Right lobe of liver (tissue), 6 donors: ENCODE data around the gene OPTC. TPM values are rescaled to one million over a fixed set of nuclear protein-coding genes. Genes with fewer than 3 reads are reported as not detected.

Source experiments
- ATAC-seq, 4 donors: fragments of 200-7000 bp; cut with Tn5 transposase; one replicate each; pipeline ENCODE4 v1.9.1; 2020; ENCODE audit warnings: mild to moderate bottlenecking in 4 of 4, moderate library complexity in 4 of 4
- DNase-seq, 3 donors: peaks; one replicate each; pipeline ENCODE4 v3.0.0-alpha.2; 2020
- H3K27ac ChIP-seq, 3 donors: fragments of 200-600 bp; one replicate each; pipeline ENCODE4 v1.8.0; 2022
- H3K27me3 ChIP-seq, 2 donors: fragments of 200-600 bp; one replicate each; pipeline ENCODE4 v1.8.0; 2022
- H3K36me3 ChIP-seq, 4 donors: fragments of 200-600 bp; sonication (generic) in 1 of 4; one replicate each; pipeline versions ENCODE4 v1.5.1 to v1.8.0; 2017 to 2022; ENCODE audit warnings: control low read depth in 1 of 4
- H3K4me1 ChIP-seq, 4 donors: fragments of 200-600 bp; sonication (generic) in 1 of 4; one replicate each; pipeline versions ENCODE4 v1.5.1 to v1.8.0; 2017 to 2022; ENCODE audit warnings: control low read depth in 1 of 4
- H3K4me3 ChIP-seq, 3 donors: fragments of 200-600 bp; one replicate each; pipeline ENCODE4 v1.8.0; 2022
- H3K9me3 ChIP-seq, 4 donors: fragments of 200-600 bp; sonication (generic) in 1 of 4; one replicate each; pipeline versions ENCODE4 v1.5.1 to v1.8.0; 2017 to 2022; ENCODE audit warnings: control low read depth in 1 of 4
- POLR2A ChIP-seq: fragments of 450-650 bp; IDR thresholded peaks from one replicate; pipeline ENCODE4 v1.6.1; 2017; ENCODE audit warnings: antibody characterized with exemption, mild to moderate bottlenecking
- whole genome bisulfite sequencing: methylation state at CpG from one replicate; pipeline ENCODE4 v1.1.6; 2018; ENCODE audit warnings: low coverage, low lambda C conversion rate; ENCODE audit not compliant: insufficient coverage; ENCODE audit errors: missing lambda C conversion rate; 5-methylcytosine and 5-hydroxymethylcytosine counted together
- intact Hi-C, 2 donors: fragments of 100-400 bp; cut with DNase I; formaldehyde crosslinking; loops; one replicate each; pipeline versions ENCODE4 v1.11.2 to v1.14.1; 2022
- total RNA-seq, 6 experiments: library from RNA; depleted of rRNA in 2 of 6; stranded (reverse); fragments of >200 nt in 2 of 6; fragmentation: NEBNext Ultra II Directional in 3 of 6; extraction: Animal tissue kit (Norgen Biotek cat#: 25700) in 3 of 6; gene quantifications; one replicate each; pipeline versions ENCODE4 v1.1.0 to v1.2.4, GENCODE V29; 2016 to 2023
- TF ChIP-seq, protein P1 (sequence below), 4 donors: fragments of 200-600 bp in 3 of 4; fragments of 450-650 bp in 1 of 4; IDR thresholded peaks; one replicate each; pipeline versions ENCODE4 v1.5.1 to v1.8.0; 2016 to 2022; ENCODE audit warnings: antibody characterized with exemption in 4 of 4, mild to moderate bottlenecking in 2 of 4
- donor health status: DM: no; HTN: yes; CAD: no.
- donor health status: DM: no; HTN: no; CAD: no.
- donor health status: DM: no; HTN: no; CAD: no.
- donor health status: DM: no; HTN: yes; CAD: no.
- donor health status: DM: no; HTN: yes; CAD: no.

OPTC gene
- total RNA-seq, 6 experiments from 2014 or later = not detected

DNA sequence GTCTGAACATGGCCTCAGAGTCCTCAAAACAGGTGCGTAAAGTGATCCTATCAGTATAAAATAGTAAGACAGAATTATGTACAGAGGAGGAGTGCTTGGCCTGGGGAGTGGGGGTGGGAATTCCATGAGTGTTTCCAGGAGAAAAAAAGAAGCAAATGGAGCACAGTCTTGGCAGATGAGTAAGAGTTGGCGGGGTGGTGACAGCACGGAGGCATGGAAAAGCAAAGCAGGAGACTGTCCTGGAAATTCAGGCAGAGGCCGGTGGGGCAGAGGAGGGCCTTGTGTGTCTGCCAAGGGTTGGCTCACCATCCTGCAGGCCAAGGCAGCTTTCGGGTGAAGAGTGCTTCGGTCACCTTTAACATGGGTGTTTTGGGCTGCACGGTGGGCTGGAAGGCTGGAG, 63.4 kb downstream of the OPTC start:
- no peaks in the 10 kb centered on the region for H3K4me1 ChIP-seq
- intact Hi-C loops = no loop called here
- 95% methylated on average over 7 of the region's 7 CpGs for WGBS

DNA sequence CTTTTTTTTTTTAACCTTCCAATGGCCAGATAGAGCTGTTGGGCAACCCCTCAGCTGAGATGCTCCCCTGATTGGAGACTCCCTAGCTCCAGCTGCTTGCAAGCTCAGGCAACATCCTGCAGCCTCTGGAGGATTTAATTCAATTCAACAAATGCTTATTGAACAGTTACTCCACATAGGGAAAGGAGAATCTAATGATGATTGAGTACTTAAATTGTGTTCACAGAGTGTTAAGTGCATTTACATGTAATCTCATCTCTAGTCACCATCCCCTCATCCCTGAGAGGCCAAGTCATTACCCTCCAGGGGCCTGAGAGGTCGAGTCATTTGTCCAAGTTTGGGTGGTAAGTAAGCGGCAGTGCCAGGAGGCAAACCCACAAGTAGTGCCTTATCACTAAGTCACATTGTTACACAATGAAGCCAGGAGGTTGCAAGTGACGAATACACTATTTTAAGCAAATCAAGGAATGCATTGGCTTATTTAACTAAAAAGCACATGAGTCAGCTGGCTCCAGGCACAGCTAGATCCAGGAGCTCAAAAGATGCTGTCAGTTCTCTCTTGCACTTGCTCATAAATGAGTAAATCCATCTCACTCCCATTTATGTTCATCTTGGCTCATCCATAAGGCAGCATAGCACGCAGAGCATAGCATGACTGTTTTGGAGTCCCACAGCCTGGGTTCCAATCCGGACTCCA, 64.3 kb downstream of the OPTC start:
- DNase-seq = no peak
- ATAC-seq = peak in 1 of 4 donors; percentile 51
- WGBS = 56% methylated on average over 5 of the region's 5 CpGs
- intact Hi-C loops = no loop called here
- TF ChIP-seq POLR2A = no peak
- TF ChIP-seq, protein P1, sequence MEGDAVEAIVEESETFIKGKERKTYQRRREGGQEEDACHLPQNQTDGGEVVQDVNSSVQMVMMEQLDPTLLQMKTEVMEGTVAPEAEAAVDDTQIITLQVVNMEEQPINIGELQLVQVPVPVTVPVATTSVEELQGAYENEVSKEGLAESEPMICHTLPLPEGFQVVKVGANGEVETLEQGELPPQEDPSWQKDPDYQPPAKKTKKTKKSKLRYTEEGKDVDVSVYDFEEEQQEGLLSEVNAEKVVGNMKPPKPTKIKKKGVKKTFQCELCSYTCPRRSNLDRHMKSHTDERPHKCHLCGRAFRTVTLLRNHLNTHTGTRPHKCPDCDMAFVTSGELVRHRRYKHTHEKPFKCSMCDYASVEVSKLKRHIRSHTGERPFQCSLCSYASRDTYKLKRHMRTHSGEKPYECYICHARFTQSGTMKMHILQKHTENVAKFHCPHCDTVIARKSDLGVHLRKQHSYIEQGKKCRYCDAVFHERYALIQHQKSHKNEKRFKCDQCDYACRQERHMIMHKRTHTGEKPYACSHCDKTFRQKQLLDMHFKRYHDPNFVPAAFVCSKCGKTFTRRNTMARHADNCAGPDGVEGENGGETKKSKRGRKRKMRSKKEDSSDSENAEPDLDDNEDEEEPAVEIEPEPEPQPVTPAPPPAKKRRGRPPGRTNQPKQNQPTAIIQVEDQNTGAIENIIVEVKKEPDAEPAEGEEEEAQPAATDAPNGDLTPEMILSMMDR (IDR thresholded peaks at IDR 0.05) = no peak
- H3K4me1 ChIP-seq = no peaks in the 10 kb centered on the region
- H3K9me3 ChIP-seq = no peaks in the 10 kb centered on the region
- no peak overlapping the region for H3K27ac ChIP-seq
- H3K27me3 ChIP-seq = no peaks in the 10 kb centered on the region
- no peaks in the 10 kb centered on the region for H3K36me3 ChIP-seq
- no peak overlapping the region for H3K4me3 ChIP-seq

More for the DNA sequence above, 63.4 kb downstream of the OPTC start:
- Histone ChIP-seq H3K27ac (no peak overlapping the region), H3K36me3 (no peaks in the 10 kb centered on the region), H3K9me3 (no peaks in the 10 kb centered on the region), H3K27me3 (no peaks in the 10 kb centered on the region), H3K4me3 (no peak overlapping the region)
- ATAC-seq (no peak), DNase-seq (no peak)
- TF ChIP-seq, protein P1 (IDR thresholded peaks at IDR 0.05) = no peak
- no peak for TF ChIP-seq POLR2A

Other genes with a start within 250 kb of the OPTC start
- gene BTG2, start 188.6 kb upstream of the OPTC start, total RNA-seq = 10 to 100 TPM in 1 of 6 experiments, 1 to 10 TPM in 5; 2.0 to 11.2 (median 5.4) TPM
- 1 to 10 TPM; 2.7 to 9.0 (median 3.8) TPM for gene FMOD, start 143.0 kb upstream of the OPTC start, total RNA-seq
- 10 to 100 TPM in 1 of 6 experiments, 1 to 10 TPM in 5; 3.8 to 10.8 (median 5.4) TPM for gene PRELP, start 18.3 kb upstream of the OPTC start, total RNA-seq
- gene ATP2B4, start 132.7 kb downstream of the OPTC start, total RNA-seq = 10 to 100 TPM in 4 of 6 experiments, 1 to 10 TPM in 2; 8.7 to 59.3 (median 23.3) TPM